Activated CD4-positive, alpha-beta memory T cell treated with anti-CD3 and anti-CD28 coated beads for 36 hours (primary cell): ENCODE measurements around the gene MARVELD1. TPM values are rescaled to one million over a fixed set of nuclear protein-coding genes. Genes with fewer than 3 reads are reported as not detected.

Experiments
- total RNA-seq, 2 experiments: library from RNA; stranded (reverse); gene quantifications; one replicate each; pipeline ENCODE4 v1.2.3, GENCODE V29; 2021

Gene MARVELD1
- total RNA-seq, 2 experiments from 2014 or later = 2.9 to 4.0 TPM

Other genes starting within 250 kb of the MARVELD1 start
- gene MMS19, start 215.3 kb upstream of the MARVELD1 start, total RNA-seq = 10 to 100 TPM; 84.7 to 86.8 TPM
- 1 to 10 TPM; 1.6 to 2.6 TPM for gene UBTD1, start 214.8 kb upstream of the MARVELD1 start, total RNA-seq
- gene ANKRD2, start 141.0 kb upstream of the MARVELD1 start, total RNA-seq = not detected
- gene HOGA1, start 129.3 kb upstream of the MARVELD1 start, total RNA-seq = not detected
- gene C10orf62, start 124.0 kb upstream of the MARVELD1 start, total RNA-seq = not detected
- gene MORN4, start 80.2 kb upstream of the MARVELD1 start, total RNA-seq = 1 to 10 TPM; 5.3 to 6.5 TPM
- gene PI4K2A, start 73.1 kb upstream of the MARVELD1 start, total RNA-seq = 10 to 100 TPM; 13.1 to 13.2 TPM
- gene AVPI1, start 26.5 kb upstream of the MARVELD1 start, total RNA-seq = 1 to 10 TPM; 1.7 to 2.1 TPM
- gene ZFYVE27, start 23.4 kb downstream of the MARVELD1 start, total RNA-seq = 10 to 100 TPM; 20.9 to 22.8 TPM
- gene SFRP5, start 58.3 kb downstream of the MARVELD1 start, total RNA-seq = not detected
- gene GOLGA7B, start 136.1 kb downstream of the MARVELD1 start, total RNA-seq = under 1 TPM; 0.86 to 0.87 TPM